GM18517 (cell line): ENCODE data around the gene RIMBP2.
"Not testable (repeated sequence)": the region's sequence is repeated elsewhere in the genome, so short reads cannot be mapped to it uniquely, and the experiment has no call there.

Experiments
- ATAC-seq: cut with Tn5 transposase; IDR thresholded peaks from one replicate; pipeline ENCODE4 v1.9.1; 2021; ENCODE audit warnings: mild to moderate bottlenecking, moderate library complexity; ENCODE audit not compliant: unreplicated experiment

The RIMBP2 gene, protein sequence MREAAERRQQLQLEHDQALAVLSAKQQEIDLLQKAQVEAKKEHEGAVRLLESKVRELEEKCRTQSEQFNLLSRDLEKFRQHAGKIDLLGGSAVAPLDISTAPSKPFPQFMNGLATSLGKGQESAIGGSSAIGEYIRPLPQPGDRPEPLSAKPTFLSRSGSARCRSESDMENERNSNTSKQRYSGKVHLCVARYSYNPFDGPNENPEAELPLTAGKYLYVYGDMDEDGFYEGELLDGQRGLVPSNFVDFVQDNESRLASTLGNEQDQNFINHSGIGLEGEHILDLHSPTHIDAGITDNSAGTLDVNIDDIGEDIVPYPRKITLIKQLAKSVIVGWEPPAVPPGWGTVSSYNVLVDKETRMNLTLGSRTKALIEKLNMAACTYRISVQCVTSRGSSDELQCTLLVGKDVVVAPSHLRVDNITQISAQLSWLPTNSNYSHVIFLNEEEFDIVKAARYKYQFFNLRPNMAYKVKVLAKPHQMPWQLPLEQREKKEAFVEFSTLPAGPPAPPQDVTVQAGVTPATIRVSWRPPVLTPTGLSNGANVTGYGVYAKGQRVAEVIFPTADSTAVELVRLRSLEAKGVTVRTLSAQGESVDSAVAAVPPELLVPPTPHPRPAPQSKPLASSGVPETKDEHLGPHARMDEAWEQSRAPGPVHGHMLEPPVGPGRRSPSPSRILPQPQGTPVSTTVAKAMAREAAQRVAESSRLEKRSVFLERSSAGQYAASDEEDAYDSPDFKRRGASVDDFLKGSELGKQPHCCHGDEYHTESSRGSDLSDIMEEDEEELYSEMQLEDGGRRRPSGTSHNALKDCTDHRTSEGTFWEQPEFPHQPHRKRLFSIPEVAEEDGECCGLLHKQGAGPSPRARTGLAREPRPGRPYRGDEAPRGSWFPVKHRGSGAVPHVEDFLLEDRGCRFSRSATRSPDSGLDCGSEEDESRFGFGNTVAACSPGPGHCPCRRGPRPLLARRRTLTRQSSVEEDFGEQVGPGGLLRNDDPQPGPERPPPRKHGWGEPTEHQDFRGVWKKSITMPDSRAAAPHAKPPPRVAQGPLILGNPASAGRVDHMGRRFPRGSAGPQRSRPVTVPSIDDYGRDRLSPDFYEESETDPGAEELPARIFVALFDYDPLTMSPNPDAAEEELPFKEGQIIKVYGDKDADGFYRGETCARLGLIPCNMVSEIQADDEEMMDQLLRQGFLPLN (N-terminal part only)

DNA sequence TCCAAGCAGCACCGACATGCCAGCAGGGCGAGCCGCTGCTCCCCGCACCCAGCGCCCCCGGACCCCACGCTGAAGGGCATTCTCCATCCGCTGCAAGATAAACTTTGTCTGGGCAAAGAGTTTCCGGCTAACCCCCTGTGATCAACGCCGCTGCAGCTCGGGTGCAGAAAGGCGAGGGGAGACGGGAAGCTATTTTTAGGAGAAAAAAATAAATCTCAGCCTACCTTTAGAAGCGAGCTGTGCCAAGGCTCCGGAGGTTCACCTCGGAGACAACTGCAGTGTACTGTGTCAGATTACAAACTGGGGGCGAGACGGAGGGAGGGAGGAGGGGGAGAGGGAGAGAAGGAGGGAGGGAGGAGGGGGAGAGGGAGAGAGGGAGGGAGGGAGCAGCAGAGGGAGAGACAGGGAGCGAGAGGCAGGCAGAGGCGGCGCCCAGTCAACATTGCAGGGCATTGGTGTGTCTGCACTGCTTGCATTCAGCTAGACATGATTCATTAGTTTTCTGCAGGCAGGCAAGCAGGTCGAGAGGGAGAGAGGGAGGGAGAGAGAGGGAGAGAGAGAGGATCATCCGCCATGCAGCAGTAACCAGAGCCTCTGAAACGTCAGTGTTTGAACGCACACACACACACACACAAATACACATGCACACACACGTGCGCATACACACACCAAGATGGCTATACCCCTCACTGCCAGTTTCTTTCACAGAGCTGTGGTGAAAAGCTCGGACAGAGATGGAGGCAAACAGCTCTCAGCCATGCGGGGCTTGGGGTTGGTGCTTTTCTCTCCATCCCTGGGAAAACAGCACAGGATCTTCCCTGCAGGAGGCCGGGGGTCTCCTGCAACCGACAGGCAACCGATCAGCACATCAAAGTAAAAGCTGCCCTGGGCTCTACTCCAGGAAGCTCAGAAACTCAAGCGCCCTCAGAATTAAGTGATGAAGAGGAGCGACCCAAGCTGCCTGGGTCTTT, at the start of gene RIMBP2:
Gene RIMBP2, minus strand, starts transcription at position 302 of the 971 bp plus-strand sequence. CDS start 237,286 bp downstream, outside the sequence.
- ATAC-seq, result no peak

DNA sequence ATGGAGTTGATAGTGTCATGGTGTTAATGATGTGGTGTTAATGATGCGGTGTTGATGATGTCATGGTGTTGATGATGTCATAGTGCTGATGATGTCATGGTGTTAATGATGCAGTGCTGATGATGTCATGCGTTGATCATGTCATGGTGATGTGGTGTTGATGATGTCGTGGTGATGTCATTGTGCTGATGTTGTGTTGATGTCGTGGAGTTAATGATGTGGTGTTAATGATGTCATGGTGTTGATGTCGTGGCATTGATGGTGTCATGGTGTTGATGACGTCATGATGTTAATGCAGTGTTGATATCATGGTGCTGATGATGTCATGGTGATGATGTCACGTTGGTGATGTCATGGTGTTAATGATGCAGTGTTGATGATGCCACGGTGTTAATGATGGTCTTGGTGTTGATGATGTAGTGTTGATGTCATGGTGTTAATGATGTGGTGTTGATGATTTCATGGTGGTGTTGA, 49.1 kb upstream of the RIMBP2 start:
- ATAC-seq, result no peak

DNA sequence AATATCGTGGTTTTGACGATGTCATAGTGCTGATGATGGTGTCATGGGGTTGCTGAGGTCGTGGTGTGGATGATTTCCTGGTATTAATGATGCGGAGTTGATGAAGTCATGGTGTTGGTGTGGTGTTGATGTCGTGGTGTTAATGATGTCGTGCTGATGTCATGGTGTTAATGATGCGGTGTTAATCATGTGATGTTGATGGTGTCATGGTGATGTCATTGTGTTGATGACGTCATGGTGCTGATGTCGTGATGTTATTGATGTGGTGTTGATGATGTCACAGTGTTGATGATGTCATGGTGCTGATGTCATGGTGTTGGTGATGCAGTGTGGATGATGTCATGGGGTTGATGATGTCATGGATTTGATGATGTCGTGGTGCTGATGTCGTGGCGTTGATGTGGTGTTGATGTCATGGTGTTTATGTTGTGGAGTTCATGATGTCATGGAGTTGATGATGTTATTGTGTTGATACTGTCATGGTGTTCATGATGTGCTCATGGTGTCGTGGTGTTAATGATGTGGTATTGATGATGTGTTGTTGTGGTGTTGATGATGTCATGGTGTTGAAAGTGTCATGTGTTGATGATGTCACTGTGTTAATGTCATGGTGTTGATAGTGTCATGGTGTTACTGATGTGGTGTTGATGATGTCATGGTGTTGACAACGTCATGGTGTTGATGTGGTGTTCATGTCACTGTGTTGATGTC, 48.5 kb upstream of the RIMBP2 start:
- no peak for ATAC-seq

DNA sequence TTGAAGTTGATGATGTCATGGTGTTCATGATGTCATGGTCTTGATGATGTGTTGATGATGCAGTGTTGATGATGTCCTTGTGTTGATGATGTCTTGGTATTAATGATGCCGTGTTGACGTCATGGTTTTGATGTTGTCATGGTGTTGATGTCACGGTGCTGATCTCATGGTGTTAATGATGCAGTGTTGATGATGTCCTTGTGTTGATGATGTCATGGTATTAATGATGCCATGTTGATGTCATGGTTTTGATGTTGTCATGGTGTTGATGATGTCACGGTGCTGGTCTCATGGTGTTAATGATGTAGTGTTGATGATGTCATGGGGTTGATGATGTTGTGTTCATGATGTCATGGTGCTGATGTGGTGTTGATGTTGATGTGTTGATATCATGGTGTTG, 48.0 kb upstream of the RIMBP2 start:
- ATAC-seq, result no peak

DNA sequence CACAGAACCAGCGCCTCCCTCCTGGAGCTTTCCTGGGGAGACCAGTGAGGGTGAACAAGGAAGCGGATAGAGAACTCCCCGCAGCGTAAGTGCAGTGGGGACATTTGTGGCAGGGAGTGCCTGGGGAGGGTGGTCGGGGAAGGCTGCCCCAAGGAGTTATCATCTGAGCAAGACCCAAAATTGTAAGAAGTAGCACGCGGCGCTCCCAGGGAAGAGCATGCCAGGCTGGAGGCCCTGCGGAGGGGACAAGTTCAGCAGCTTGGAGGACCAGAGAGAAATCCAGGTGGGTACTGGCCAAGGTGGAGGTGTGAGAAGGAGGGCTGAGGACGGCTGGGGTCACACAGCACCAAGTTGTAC, 46.2 kb upstream of the RIMBP2 start:
- ATAC-seq, result no peak

DNA sequence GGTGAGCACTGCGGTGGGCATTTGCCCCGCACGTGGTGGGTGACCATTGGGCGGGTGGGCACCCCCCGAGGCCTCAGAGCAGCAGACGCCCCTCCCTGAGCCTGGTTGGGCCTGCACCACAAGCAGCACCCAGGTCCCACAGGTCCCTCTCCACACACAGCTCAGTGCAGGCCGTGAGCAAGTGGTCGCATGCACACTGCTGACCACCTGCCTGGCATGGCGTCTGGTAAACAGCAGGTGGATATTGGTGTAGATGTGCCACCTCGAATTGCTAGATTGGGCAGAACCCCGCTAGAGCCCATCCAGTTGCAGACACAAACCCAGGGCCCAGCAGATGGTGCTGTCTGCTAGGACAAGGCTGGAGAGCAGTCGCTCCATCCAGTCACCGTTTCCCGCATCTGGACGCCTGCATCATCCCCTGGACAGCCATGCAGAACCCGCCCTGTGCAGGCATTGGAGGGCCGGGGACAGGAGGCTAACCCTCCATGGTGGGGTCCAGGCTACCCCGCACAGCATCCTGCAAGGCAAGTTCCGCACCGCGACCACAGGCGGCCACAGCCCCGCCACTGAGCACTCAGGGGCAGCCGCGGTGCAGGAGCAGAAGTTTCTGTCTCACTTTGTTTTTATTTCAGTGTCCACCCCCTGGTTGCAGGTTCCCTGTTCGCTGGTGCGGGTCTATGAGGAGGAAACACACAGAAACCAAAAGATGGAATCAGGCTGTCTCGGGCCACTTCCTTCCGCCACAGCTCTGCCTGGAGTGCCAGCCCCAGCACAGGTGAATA, 45.6 kb upstream of the RIMBP2 start:
- ATAC-seq, result peak; percentile 49

DNA sequence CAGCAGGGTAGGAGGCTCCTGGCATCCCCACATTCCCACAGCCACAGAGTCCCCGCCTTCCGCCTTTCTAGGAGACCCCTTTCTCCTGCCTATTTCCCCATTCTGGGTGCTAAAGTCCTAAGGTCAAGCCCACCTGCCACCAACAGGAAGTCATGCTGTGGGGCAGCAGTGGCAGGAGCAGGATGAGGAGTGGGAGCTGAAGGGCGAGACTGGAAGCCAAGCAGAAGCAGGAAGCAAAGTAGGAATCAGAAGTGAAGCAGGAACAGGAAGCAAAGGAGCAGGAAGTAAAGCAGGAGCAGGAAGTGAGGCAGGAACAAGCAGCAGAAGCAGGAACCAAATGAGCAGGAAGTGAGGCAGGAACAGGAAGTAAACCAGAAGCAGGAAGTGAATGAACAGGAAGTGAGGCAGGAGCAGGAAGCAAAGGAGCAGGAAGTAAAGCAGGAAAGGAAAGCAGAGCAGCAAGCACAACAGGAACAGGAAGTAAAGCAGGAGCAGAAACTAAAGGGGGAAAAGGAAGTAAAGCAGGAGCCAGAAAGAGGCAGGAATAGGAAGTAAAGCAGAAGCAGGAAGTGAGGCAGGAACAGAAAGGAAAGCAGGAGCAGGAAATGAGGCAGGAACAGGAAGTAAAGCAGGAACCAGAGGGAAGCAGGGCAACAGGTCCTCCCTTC, 38.3 kb upstream of the RIMBP2 start:
- no peak for ATAC-seq

DNA sequence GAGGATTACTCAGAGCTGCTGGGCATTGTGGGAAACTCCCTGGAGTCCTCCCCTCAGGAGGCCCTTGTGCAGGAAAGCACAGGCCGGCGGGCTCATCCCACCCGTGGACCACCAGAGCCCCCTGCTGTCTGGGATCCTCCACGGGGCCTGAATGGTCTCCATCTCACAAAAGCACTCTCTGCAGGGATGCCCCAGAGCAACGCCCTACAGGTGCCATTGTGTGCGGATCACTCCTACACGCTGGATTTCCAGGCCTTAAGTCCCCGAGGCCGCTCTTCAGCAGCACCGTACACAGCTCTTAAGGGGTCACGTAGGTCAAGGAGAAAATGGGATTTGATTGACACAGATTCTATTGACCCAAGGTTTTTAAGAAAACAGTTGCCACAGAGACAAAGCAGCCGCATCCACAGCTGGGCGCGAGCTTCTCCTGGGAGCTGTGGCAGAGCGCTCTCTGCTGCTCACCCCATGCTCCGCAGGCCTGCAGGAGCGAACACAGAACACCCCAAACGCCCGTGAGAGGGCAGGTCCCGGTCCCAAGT, 36.7 kb upstream of the RIMBP2 start:
- ATAC-seq, result no peak

DNA sequence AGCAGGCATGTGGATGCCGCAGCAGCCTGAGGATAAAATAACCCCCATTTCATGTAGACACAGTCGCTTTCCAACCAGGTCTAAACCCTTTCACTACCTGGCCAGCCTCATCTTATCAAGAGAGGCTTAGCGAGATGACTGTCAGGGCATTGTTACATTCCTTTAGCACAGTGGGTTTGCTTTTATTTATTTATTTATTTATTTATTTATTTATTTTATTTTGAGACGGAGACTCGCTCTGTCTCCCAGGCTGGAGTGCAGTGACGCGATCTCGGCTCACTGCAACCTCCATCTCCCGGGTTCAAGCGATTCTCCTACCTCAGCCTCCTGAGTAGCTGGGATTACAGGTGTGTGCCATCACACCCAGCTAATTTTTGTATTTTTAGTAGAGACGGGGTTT, 35.9 kb upstream of the RIMBP2 start:
- not testable (repeated sequence) for ATAC-seq

DNA sequence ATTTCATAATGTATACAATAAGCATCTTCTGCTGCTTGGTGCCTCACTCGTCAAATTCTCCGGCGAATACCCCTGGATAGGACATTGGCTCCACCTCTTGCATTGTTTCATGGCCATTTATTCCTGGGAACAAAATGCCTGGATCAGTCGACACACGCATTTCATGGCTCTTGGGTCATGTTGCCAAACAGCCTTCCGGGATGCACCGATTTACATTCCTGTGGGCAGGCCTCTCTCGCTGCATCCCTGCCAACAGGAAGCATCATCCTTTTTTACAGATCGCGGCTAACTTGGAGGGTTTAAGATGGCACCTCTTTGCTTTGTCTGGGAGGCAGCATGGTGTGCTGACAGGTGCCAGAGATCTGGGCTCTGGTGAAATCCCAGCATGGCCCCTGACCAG, 32.7 kb upstream of the RIMBP2 start:
- ATAC-seq, result no peak

DNA sequence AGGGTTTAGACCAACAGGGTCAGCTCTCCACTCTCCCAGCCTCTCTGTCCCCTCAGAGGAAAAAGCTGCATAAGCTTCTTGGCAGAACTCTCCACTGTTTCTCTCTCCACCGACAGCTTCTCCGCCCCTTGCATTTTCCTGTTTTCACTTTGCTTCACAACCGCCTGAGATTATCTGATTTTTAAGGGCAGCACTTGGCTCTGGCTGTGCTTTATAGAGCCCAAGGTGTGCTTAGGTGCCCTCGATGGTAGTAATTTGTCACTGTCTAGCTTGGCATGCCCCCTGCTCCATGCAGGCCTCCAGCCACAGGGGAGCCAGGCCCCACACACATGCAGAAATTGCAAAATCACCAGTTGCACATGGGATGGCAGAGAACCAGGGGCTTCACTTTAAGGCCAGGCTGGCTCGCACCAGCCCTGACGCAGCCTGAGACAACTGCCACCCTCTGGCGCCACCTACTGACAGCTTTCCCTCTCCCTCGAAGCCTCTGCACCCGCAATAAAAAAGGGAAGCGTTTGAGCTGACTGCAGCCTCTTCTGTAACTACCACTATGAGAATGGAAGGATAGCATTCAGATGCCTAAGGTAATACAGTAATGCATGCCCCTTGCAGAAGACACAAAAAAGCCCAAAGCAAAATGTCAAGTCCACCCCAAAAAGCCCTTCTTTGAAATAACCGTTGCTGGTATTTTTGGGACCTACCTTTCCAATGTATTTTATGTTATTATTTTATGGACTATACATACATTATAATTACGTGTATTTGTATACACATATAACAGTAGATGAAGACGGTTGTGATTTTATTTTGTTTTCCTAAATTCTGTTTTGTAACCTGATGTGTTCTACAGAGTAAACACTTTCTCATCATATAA, 32.0 kb upstream of the RIMBP2 start:
- ATAC-seq, result peak; percentile 92

DNA sequence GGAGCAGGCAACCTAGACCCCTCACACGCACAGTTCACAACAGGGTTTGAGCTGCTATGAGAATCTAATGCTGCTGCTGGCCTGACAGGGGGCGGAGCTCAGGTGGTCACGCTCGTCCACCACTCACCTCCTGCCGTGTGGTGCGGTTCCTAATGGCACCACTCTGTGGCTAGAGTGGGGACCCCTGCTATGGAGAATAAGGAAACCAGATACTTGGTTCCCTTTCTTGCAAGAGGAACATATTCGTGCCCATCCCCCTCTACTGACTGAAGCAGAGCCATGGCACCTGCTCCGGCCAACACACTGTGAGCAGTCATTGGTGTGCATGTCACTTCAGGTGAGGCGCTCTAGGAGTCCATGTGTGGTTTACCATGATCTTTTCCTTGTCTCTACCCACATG, 30.4 kb upstream of the RIMBP2 start:
- no peak for ATAC-seq

DNA sequence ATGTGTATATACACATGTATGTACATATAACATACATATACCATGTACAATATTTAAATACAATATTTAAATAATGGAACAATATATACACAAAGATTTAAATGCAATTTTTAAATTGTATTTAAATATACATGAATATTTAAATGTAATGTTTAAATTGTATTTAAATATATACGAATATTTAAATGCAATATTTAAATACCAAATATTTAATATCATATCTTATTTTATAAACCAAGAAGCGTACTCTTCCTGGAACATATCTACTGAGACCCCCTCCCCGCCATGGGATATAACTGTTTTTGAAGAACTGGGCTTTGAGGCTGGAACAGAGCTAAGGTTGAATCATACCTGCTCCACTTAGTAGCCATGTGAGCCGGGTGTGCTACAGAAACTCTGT, 29.8 kb upstream of the RIMBP2 start:
- ATAC-seq, result no peak

DNA sequence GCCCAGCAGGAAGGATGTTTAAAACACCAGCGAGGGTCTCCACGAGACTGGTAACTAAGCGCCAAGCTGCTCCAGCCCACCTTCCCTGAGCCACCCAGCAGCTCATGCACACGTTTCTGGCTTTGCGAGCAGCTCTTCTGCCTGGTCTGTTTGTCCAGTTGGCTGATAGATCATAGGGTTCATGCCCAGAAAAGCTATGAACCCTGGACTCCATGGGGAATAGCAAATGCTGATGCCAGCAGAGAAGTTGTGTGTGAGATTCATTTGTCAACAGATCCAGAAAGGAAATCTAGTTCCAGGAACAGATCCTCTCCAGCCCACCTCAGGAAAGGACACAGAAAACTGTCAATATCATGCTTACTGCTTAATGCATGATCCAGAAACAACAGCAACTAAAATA, 28.2 kb upstream of the RIMBP2 start:
- ATAC-seq, result no peak

DNA sequence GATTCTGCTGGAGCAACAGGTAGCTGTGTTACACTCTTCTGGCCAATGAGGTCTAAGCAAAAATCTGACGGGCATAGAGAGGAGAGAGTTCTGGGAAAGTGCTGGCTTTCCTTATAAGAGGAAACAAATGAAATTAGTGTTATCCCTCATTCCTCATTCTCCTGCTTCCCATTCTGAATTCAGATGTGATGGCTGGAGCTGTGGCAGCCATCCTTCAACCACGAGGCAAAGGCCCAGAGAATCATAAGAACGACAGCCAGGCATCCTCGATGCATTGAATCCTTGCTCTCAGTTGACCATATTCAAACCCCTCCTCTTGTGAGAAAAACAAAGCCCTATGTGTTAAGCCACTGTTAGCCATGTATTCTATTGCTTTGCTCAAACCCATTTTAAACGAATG, 27.5 kb upstream of the RIMBP2 start:
- no peak for ATAC-seq

DNA sequence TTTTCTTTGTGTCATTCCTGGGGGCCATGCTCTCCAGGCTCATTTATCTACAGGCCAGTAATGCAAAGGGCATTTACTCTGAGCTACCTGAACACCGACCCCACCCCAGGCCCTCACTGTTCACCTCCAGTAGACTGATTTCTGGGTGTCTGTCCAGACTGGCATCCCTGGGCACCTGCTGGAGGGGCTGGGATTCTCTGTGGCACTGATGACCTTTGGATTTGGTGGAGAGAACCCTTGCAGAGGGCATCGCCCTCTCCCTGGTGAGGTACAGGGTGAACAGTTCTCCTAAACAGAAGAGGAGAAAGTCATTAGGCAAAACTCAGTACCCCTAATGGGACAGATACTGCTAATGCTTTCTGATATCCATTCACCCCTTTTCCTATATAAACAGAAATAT, 27.1 kb upstream of the RIMBP2 start:
- no peak for ATAC-seq

DNA sequence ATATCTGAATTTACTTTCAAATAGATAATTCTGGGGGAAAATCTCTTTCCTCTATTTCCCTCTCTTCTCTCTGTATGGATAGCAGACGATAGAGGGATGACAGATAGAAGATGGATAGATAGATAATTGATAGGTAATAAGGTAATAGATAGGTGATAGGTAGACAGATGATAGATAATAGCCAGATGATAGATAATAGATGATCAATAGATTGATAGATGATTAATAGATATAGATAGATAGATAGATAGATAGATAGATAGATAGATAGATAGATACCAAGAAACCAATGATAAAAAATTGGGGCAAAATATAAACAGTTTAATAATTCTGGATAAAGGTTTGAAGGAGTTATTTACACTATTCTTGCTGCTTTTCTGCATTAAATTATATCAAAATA, 26.6 kb upstream of the RIMBP2 start:
- ATAC-seq, result no peak
